T-cell (primary cell): ENCODE data around the gene KIF16B. TPM values are rescaled to one million over a fixed set of nuclear protein-coding genes. Genes with fewer than 3 reads are reported as not detected.
A peak's percentile ranks its signal among the peaks of the same experiment; 100 is the strongest.

Experiments
- ATAC-seq, 4 experiments: fragments of 200-7000 bp in 3 of 4; fragments of 150-1000 bp in 1 of 4; cut with Tn5 transposase; replicated peaks in 1 of 4; 1 replicate in 3 of 4; 2 replicates in 1 of 4; pipeline ENCODE4 v1.10.0; 2021; ENCODE audit warnings: moderate library complexity in 3 of 4, mild to moderate bottlenecking in 2 of 4, moderate number of reproducible peaks in 1 of 4
- CTCF ChIA-PET, 2 donors: fragments of 300-600 bp; sonication (Branson Sonifier 250); formaldehyde crosslinking; loops; one replicate each; lab custom pipeline; 2022; ENCODE audit warnings: antibody characterized with exemption in 2 of 2; lab: Charles Lee
- POLR2A ChIA-PET, 2 donors: fragments of 300-600 bp; sonication (Branson Sonifier 250); formaldehyde crosslinking; loops; one replicate each; lab custom pipeline; 2022; ENCODE audit warnings: antibody characterized with exemption in 2 of 2; lab: Charles Lee
- DNase-seq, 35 experiments: peaks; one replicate each; pipeline versions ENCODE4 v3.0.0 to v3.0.0-alpha.2; 2013 to 2023
- H3K27ac ChIP-seq: one replicate; pipeline ENCODE4 v1.5.1; 2013; ENCODE audit warnings: low read length
- H3K27me3 ChIP-seq, 2 experiments: replicated peaks in 1 of 2; 1 replicate in 1 of 2; 2 replicates in 1 of 2; pipeline versions ENCODE4 v1.6.1 to v1.7.0; 2013; ENCODE audit warnings: low read length in 1 of 2, mixed read lengths in 1 of 2; ENCODE audit not compliant: control insufficient read depth in 2 of 2, insufficient read depth in 2 of 2; ENCODE audit errors: extremely low read depth in 1 of 2
- H3K36me3 ChIP-seq, 2 donors: 1 replicate in 1 of 2; 2 replicates in 1 of 2; pipeline versions ENCODE4 v1.6.1 to v1.7.0; 2013; ENCODE audit warnings: low read length in 1 of 2; ENCODE audit not compliant: control insufficient read depth in 2 of 2, insufficient read depth in 1 of 2; ENCODE audit errors: extremely low read depth in 1 of 2
- H3K4me1 ChIP-seq, 2 experiments: 1 replicate in 1 of 2; 2 replicates in 1 of 2; pipeline versions ENCODE4 v1.6.1 to v1.7.0; 2013; ENCODE audit warnings: low read length in 2 of 2, mixed read lengths in 1 of 2; ENCODE audit not compliant: insufficient read depth in 2 of 2, control insufficient read depth in 1 of 2; ENCODE audit errors: extremely low read depth in 1 of 2
- H3K4me3 ChIP-seq, 2 donors: 1 replicate in 1 of 2; 2 replicates in 1 of 2; pipeline versions ENCODE4 v1.5.1 to v1.7.0; 2013; ENCODE audit warnings: mild to moderate bottlenecking in 2 of 2, low read length in 1 of 2, moderate library complexity in 1 of 2; ENCODE audit not compliant: control insufficient read depth in 1 of 2; ENCODE audit errors: extremely low read depth in 1 of 2
- H3K9me3 ChIP-seq: 2 replicates; pipeline ENCODE4 v1.7.0; 2013
- H3K27ac Mint-ChIP-seq, 2 donors: one replicate each; pipeline ENCODE4 v1.8.0; 2020 to 2021; ENCODE audit warnings: mild to moderate bottlenecking in 2 of 2, mixed read lengths in 2 of 2
- H3K27me3 Mint-ChIP-seq, 2 donors: one replicate each; pipeline ENCODE4 v1.8.0; 2021 to 2022; ENCODE audit warnings: mixed read lengths in 2 of 2
- H3K36me3 Mint-ChIP-seq: one replicate; pipeline ENCODE4 v1.8.0; 2021; ENCODE audit warnings: mixed read lengths
- H3K4me1 Mint-ChIP-seq, 3 donors: one replicate each; pipeline ENCODE4 v1.8.0; 2020 to 2022; ENCODE audit warnings: mixed read lengths in 3 of 3, mild to moderate bottlenecking in 1 of 3
- H3K4me3 Mint-ChIP-seq, 3 donors: one replicate each; pipeline ENCODE4 v1.8.0; 2020 to 2022; ENCODE audit warnings: mild to moderate bottlenecking in 3 of 3, mixed read lengths in 3 of 3, moderate library complexity in 3 of 3
- H3K9me3 Mint-ChIP-seq, 3 donors: one replicate each; pipeline ENCODE4 v1.8.0; 2020 to 2022; ENCODE audit warnings: mixed read lengths in 3 of 3
- WGBS: methylation state at CpG from one replicate; pipeline ENCODE4 v1.1.5; 2013; ENCODE audit warnings: missing lambda C conversion rate; ENCODE audit not compliant: insufficient coverage; 5-methylcytosine and 5-hydroxymethylcytosine counted together
- total RNA-seq, 35 experiments: library from RNA in 6 of 35; stranded (reverse) in 6 of 35; fragments of 120-200 nt in 1 of 35; gene quantifications; one replicate each; pipeline versions ENCODE4 v1.2.1 to v1.2.4 and lab custom pipeline; 2013 to 2026

Gene KIF16B
- total RNA-seq, 5 donors from 2014 or later (not counting 1 experiment from before 2014, with no cell fraction given) = 6.8 to 10.2 (median 8.7) TPM

DNA sequence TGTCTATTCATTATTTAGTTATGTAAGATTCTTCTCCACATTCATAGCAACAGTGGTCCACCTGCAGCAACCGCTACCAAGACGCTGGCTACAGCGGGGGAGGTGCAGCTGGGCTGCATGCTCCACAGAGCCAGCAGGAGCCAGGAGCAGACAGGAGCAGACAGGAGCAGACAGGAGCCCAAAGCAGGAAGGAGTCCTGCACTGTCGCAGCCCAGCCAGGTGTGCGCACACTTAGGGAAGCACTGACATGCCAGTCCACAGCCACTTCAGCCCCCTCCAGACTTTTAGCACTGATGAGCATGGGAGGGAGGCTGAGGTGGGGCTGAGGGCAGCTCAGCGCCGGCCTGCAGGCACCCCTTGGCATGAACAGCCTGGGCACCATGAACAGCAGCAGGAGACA is 19.6 kb downstream of the KIF16B start:
- Mint-ChIP-seq H3K9me3 (no peaks in the 10 kb centered on the region), H3K27me3 (no peaks in the 10 kb centered on the region), H3K4me1 (peaks cover 5 to 17% (median 9%) of the 10 kb centered on the region in 3 donors), H3K4me3 (no peak overlapping the region), H3K36me3 (peaks cover 5% of the 10 kb centered on the region), H3K27ac (no peak overlapping the region)
- WGBS = 71% methylated on average over 3 of the region's 7 CpGs
- Histone ChIP-seq H3K4me3 (no peak overlapping the region), H3K27ac (no peak overlapping the region), H3K9me3 (no peaks in the 10 kb centered on the region), H3K36me3 (no peaks in the 10 kb centered on the region), H3K4me1 (no peaks in the 10 kb centered on the region), H3K27me3 (peaks cover 0 to 2% of the 10 kb centered on the region in 2 experiments)
- POLR2A ChIA-PET = no interaction called here
- DNase-seq (no peak), ATAC-seq (no peak)
- CTCF ChIA-PET = no interaction called here

DNA sequence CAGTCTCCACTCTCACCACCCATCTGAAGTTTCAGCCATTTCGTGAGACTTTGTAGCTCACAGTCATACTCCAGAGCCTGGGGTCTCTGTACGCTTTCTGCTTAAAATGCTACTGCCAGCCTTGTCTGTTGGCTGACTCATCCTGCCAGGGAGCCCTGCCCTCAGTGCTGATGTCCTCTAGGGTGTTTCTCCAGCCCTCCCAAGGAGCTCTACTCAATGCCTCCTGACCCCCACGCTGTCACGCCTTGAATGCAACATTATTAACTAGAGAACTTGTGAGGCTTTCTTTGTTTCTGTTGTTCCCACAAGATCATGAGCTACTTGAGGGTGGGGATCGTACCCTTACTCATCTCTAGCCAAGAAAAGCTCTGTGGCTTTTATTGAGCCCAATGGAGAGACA is 20.1 kb downstream of the KIF16B start:
- DNase-seq = no peak
- H3K27me3 Mint-ChIP-seq = no peaks in the 10 kb centered on the region
- no peak overlapping the region for H3K4me3 Mint-ChIP-seq
- H3K27ac Mint-ChIP-seq = no peak overlapping the region
- 89% methylated on average over 3 of the region's 5 CpGs for WGBS
- Histone ChIP-seq H3K27ac (no peak overlapping the region), H3K4me1 (no peaks in the 10 kb centered on the region), H3K9me3 (no peaks in the 10 kb centered on the region), H3K27me3 (peaks cover 0 to 2% of the 10 kb centered on the region in 2 experiments), H3K36me3 (no peaks in the 10 kb centered on the region), H3K4me3 (no peak overlapping the region)
- H3K9me3 Mint-ChIP-seq = no peaks in the 10 kb centered on the region
- H3K4me1 Mint-ChIP-seq = peaks cover 5 to 23% (median 11%) of the 10 kb centered on the region in 3 donors
- no peak for ATAC-seq
- POLR2A ChIA-PET = no interaction called here
- CTCF ChIA-PET = no interaction called here
- peaks cover 5% of the 10 kb centered on the region for H3K36me3 Mint-ChIP-seq

DNA sequence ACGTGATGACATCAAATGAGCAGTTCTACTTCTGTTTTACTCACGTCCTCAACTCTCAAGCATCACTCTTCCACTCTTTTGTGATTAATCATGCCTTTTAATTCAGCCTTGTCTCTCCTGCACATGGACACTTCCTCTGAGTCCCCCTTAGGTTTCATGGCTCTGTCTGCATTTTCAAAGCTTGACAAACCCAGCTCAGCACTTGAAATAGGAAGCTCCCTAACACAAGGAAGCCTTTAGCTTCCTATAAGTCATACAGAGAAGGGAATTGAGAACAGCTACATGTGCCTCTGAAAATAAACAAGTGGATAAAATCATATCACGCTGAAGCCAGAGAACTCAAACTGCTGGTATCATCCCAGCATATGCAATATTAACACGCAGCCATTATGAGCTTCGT is 21.2 kb downstream of the KIF16B start:
- Mint-ChIP-seq H3K36me3 (peaks cover 5% of the 10 kb centered on the region), H3K9me3 (no peaks in the 10 kb centered on the region), H3K27ac (no peak overlapping the region), H3K4me3 (no peak overlapping the region), H3K4me1 (peaks cover 5 to 28% (median 11%) of the 10 kb centered on the region in 3 donors), H3K27me3 (no peaks in the 10 kb centered on the region)
- DNase-seq (no peak), ATAC-seq (no peak)
- peaks cover 0 to 2% of the 10 kb centered on the region in 2 experiments for H3K27me3 ChIP-seq
- no peak overlapping the region for H3K4me3 ChIP-seq
- no peak overlapping the region for H3K27ac ChIP-seq
- WGBS = 71% methylated on average over 5 of the region's 5 CpGs
- POLR2A ChIA-PET = no interaction called here
- H3K4me1 ChIP-seq = no peaks in the 10 kb centered on the region
- CTCF ChIA-PET = no interaction called here
- no peaks in the 10 kb centered on the region for H3K9me3 ChIP-seq
- H3K36me3 ChIP-seq = no peaks in the 10 kb centered on the region

DNA sequence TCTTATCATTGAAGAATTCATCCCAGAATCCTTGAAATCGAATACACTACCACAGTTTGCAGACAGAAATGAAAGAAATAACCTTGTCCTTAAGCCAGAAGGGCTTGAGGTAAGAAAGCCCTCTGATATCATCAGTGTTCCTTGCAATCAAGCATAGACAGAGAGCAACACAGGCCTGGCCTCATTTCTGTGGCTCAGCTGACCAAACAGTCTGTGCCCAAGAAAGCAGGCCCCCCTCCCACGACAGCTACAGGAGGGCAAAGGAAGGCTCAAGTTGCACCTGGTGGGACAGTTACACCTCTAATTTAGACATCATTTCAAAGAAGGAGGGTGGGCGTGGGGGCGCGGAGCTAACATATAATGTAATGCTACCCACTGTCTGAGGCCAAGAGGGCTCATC is 21.6 kb downstream of the KIF16B start:
- Histone ChIP-seq H3K4me3 (no peak overlapping the region), H3K27me3 (peaks cover 0 to 2% of the 10 kb centered on the region in 2 experiments), H3K27ac (no peak overlapping the region), H3K36me3 (no peaks in the 10 kb centered on the region), H3K9me3 (no peaks in the 10 kb centered on the region), H3K4me1 (no peaks in the 10 kb centered on the region)
- peaks cover 5 to 26% (median 9%) of the 10 kb centered on the region in 3 donors for H3K4me1 Mint-ChIP-seq
- H3K27me3 Mint-ChIP-seq = no peaks in the 10 kb centered on the region
- ChIA-PET POLR2A (no interaction called here), CTCF (no interaction called here)
- H3K9me3 Mint-ChIP-seq = no peaks in the 10 kb centered on the region
- DNase-seq (no peak), ATAC-seq (no peak)
- WGBS = 71% methylated on average over 1 of the region's 5 CpGs
- peak overlapping the region in 1 of 2 donors; percentile 23 for H3K27ac Mint-ChIP-seq
- peaks cover 5% of the 10 kb centered on the region for H3K36me3 Mint-ChIP-seq
- H3K4me3 Mint-ChIP-seq = no peak overlapping the region

DNA sequence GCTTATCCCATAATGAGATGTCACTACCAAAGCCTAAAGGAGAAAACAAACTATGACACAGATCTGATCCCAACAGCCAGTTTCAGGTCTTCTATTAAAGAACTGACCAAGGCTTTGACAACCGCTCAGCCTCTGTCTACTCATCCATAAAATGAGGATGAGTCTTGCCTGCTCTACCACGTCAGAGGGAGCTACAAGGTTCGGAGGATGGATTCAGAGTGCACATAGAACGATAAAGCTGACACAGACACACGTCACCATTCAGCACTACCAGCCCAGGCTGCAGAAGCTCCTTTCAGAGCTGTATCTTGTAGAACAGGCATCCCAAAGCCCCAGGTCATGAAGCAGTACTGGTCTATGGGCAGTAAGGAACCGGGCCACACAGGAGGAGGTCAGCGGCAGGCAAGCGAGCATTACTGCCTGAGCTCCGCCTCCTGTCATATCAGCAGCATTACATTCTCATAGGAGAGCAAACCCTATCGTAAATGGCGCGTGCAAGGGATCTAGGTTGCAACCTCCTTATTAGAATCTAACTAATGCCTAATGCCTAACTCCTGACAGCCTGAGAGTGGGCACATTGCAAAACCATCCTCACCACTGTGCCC is 25.1 kb downstream of the KIF16B start:
- CTCF ChIA-PET = no interaction called here
- no peaks in the 10 kb centered on the region for H3K4me1 ChIP-seq

DNA sequence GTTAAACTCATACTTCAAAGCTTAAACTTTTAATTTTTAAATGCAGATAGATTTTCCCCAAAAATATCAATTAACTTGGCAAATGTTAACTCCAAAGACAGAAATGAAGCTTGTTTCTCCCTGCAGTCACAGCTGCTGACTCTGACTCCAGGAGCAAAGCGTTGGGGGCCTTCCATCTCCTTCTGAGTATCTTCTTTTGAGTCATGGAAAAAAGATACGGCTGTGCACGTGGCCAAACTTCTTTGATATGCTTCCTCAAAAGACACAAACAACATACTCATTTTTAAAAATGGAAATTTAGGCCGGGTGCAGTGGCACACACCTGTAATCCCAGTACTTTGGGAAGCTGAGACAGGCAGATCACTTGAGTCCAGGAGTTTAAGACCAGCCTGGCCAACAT is 28.3 kb downstream of the KIF16B start:
- H3K4me3 ChIP-seq = no peak overlapping the region
- no peak overlapping the region for H3K27ac ChIP-seq
- DNase-seq = no peak
- H3K36me3 Mint-ChIP-seq = no peaks in the 10 kb centered on the region
- WGBS = 67% methylated on average over 1 of the region's 4 CpGs
- CTCF ChIA-PET = no interaction called here
- H3K4me1 ChIP-seq = no peaks in the 10 kb centered on the region
- no peak overlapping the region for H3K27ac Mint-ChIP-seq
- no peaks in the 10 kb centered on the region for H3K36me3 ChIP-seq
- no peaks in the 10 kb centered on the region for H3K9me3 Mint-ChIP-seq
- no peaks in the 10 kb centered on the region for H3K27me3 Mint-ChIP-seq
- ATAC-seq = no peak
- H3K9me3 ChIP-seq = no peaks in the 10 kb centered on the region
- no peak overlapping the region for H3K4me3 Mint-ChIP-seq
- H3K4me1 Mint-ChIP-seq = peaks cover 6 to 25% (median 6%) of the 10 kb centered on the region in 3 donors
- no peaks in the 10 kb centered on the region for H3K27me3 ChIP-seq
- POLR2A ChIA-PET = no interaction called here

More for the DNA sequence above, 25.1 kb downstream of the KIF16B start:
- Mint-ChIP-seq H3K9me3 (no peaks in the 10 kb centered on the region), H3K4me1 (peaks cover 0 to 26% (median 4%) of the 10 kb centered on the region in 3 donors), H3K36me3 (peaks cover 5% of the 10 kb centered on the region), H3K27ac (no peak overlapping the region), H3K27me3 (no peaks in the 10 kb centered on the region), H3K4me3 (no peak overlapping the region)
- 87% methylated on average over 11 of the region's 12 CpGs for WGBS
- H3K27me3 ChIP-seq = no peaks in the 10 kb centered on the region
- H3K27ac ChIP-seq = no peak overlapping the region
- no peaks in the 10 kb centered on the region for H3K36me3 ChIP-seq
- no peak for DNase-seq
- no peak for ATAC-seq
- no peaks in the 10 kb centered on the region for H3K9me3 ChIP-seq
- POLR2A ChIA-PET = no interaction called here
- no peak overlapping the region for H3K4me3 ChIP-seq
